Measurements from ENCODE around the gene IFITM5.

- TF ChIP-seq REST (IDR thresholded peaks at IDR 0.05; ENCODE audit: insufficient read depth in 1 of 2, low read depth in 2 of 2, low read length in 2 of 2): no peak
- TF ChIP-seq POLR2AphosphoS5 (IDR thresholded peaks at IDR 0.05; ENCODE audit: low read depth, low read length): no peak
- no peak for TF ChIP-seq TAF1 (IDR thresholded peaks at IDR 0.05; ENCODE audit: borderline replicate concordance, insufficient read depth, low read length)
- TF ChIP-seq SIN3A (IDR thresholded peaks at IDR 0.05; ENCODE audit: borderline replicate concordance, insufficient read depth, low read length): no peak
- no peak for TF ChIP-seq FOXP2 (optimal IDR thresholded peaks at IDR 0.05; ENCODE audit: borderline replicate concordance, extremely low read depth, extremely low read length, insufficient read depth)
These were observed 21.1 kb downstream of the IFITM5 start, which contains the start of gene NLRP6 for GRCh38 chr11:278001-278951.

All from PFSK-1 (cell line).